GM19099 (cell line): ENCODE results near the gene TOR2A.

ENCODE experiments used
- POLR2A ChIP-seq: IDR thresholded peaks from 3 replicates; pipeline ENCODE4 v1.6.1; 2011; ENCODE audit warnings: low read depth; ENCODE audit not compliant: insufficient read length; ENCODE audit errors: extremely low read depth

Gene TOR2A

DNA sequence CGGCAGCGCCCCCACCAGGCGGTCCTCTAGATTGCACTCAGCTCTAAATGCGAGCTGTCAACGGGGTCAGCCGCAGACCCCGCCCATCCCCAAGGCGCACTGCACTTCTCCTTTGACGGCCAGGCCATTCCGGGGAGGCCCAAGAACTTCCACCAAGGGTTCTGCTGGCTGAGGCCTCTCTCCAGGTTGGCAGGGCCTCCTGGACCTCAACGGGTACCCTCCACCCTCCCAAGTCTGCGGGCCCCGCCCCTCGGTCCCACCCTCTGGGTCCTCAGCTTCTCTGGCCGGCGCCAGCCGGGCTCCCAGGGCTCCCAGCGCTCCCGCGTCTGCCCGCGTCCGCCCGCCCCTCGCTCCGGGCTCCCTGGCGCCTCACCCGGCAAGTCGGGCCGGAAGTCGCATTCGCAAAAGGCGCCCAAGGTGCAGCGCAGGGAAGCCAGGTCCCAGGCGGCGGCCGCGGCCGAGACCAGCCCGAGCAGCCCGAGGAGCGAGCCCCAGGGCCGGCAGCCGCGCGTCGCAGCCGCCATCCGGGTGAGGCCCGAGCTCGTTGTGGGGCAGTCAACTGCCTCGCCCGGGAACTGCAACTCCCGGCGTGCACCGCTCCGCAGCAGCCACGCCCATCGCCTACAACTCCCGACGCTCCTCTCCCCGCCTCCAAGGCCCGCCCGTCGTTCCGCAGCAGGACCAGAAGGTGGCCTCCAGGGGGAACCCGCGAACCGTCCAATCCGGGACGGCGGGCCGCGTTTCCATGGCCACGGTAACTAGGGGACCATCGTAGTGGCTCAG lies at the start of gene TOR2A:
TSS of gene TOR2A (minus strand) at position 548 of the 783 bp plus-strand sequence. CDS start at position 524, 24 bp downstream.
- TF ChIP-seq POLR2A, result peak; percentile 76

DNA sequence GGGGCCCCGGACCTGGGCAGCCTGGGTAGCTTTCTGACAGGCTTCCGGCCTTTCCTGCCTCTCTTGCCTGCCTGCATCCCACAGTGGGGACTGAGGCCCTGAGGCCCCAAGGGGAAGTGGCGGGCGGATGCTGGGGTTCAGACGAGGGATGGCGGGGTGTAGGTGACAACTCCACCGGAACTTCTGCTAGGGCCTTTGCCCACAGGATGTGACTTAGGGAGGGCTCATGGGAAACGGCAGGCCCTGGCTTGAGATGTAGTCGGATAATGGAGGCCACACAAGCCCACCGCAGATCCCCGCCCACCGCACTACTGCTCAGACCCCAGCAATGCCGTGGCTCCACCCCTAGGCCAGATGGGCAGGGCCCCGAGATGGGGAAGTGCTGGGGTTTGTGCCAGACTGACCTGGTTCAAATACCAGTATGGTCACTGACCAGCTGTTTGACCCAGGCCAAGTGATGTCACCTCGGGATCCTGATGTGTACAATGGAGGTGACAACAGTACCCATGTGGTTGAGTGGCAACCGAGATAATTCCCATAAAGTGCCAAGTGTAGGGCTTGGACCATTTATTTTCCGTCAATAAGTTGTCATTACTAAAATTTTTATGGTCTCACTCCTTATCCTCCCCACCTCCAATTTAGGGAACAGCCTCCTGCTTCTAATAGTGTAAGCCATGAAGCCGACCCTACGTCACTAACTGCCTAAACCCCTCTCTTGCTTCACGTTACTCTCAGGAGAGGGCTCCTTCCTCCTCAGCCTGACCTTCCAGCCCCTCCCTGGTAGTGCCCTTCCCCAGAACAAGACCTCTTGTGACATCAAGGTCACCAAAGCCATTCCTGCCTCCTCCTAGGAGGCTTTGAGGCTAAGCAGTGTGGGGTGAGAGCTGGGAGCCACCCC lies 48.3 kb upstream of the TOR2A start:
- TF ChIP-seq POLR2A, result peak; percentile 25

DNA sequence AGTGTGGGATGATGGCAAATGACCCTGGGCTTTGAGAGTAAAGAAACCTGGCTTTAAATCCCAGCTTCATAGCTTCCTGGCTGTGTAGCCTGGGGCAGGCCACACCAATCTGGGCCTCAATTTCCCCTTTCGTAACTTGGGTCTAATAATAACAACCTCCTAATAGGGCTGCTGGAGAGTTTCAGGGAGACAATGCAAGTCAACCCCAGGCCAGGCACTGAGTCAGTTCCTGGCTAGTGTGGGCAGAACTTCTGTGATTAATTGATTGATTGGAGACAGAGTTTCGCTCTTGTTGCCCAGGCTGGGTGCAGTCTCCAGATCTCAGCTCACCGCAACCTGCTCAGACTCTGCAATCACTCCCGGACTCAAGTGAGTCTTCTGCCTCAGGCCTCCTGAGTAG lies 46.7 kb upstream of the TOR2A start:
- TF ChIP-seq POLR2A, result no peak

DNA sequence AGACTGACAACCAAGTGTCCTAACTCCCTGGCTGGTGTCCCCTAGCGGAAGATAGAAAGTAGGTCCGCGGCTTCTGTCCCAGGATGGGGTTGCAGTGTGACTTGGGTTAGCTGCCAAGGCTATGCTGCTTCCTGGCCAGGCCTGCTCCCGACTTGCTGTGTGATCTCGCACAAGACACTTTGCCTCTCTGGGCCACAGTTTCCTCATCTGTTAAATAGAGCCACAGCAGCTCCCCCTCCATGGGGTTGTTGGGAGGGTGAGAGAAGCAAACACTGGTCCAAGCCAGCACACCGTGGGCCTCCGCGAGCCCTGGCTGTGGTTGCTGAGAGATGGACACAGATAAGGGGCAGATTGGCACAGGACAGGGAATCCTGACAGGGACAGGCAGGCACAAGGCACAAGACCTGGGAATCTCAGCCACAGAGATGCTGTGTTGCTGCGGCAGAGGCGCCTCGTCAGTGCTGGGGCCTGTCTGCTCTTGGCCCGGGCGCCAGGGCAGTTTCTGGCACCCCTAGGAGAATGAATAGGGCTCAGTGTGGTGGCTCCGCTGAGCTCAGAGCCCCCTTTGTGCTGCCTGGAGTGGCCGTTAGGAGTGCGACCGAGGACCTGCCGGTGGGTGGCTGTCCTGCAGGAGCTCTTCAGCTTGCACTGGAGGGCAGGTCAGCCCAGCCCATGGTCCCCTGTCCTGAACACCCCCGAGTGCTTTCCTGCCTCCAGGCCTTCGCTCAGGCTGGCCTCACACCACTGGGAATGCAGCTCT lies 45.2 kb upstream of the TOR2A start:
- no peak for TF ChIP-seq POLR2A

DNA sequence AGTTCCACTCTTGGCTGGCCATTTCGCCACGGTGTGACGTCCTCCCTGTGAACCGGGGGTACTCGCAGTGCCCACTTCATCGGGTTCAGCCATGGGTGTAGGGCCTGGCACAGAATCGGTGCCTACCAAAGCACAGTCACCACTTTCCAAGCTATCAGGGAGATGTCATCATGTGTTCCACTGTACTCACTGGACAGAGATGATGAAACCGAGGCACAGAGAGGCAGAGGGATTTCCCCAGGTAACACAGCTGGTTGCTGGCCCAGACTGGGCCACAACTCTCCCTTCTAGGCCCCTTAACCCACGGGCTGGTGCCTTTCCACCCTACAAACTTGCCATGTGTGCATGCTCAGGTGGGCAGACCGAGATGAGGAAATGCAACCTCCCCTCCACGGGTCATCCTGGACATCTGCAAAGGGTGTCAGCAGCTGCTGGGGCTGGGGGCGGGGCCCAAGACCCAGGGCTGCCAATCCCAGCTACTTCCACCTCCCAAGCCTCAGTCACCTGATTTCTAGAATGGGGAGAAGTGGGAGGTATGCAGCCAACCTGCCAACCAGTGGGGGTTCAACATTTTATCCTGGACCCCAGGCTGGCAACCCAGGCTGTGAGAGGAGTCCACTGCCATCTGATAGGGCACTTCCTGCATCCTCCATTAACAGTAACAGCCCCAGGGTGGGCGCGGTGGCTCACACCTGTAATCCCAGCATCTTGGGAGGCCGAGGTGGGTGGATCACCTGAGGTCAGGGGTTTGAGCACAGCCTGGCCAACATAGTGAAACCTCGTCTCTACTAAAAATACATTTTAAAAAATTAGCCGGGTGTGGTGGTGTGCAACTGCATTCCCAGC lies 44.3 kb upstream of the TOR2A start:
- TF ChIP-seq POLR2A, result peak; percentile 56

DNA sequence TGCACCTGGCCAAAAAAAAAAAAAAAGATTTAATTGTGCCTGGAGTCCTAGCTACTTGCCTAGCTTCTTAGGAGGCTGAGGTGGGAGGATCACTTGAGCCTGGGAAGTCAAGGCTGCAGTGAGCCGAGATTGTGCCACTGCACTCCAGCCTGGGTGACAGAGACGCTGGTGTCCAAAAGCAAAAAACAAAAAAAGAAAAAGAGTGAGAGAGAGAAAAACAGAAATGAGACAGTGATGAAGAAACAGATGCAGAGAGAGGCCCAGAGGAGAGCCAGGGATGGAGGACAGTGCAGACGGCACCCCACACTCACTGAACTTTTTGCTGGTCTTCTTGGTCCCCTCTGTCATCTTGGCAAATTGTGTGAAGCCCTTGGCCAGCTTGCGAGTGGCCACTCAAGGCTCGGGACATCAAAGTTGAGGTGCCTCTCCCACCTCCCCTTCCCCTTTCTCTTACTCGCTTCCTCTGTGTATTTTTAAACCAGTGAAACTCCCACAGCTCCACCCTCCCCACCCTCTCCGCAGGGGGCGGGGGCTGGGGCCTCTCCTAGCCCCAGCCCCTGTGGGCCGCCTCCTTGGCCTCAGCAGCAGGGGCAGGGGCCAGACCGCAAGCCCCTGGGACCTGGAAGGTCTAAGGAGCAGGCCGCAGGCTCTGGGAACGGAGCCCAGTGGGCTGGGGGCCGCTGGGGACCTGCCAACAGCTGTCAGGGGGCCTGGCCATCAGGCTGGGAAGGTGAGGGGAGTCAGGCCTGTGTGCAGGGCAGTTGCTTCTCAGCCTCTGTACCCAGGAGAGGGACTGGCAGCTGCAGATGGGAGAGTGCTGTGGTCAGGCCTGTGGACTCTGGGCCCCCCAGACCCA lies 43.4 kb upstream of the TOR2A start, which contains the start of gene SH2D3C:
TSS of gene SH2D3C (minus strand) at position 387 of the 856 bp plus-strand sequence. CDS start at position 348, 39 bp downstream.
- peak; percentile 71 for TF ChIP-seq POLR2A

DNA sequence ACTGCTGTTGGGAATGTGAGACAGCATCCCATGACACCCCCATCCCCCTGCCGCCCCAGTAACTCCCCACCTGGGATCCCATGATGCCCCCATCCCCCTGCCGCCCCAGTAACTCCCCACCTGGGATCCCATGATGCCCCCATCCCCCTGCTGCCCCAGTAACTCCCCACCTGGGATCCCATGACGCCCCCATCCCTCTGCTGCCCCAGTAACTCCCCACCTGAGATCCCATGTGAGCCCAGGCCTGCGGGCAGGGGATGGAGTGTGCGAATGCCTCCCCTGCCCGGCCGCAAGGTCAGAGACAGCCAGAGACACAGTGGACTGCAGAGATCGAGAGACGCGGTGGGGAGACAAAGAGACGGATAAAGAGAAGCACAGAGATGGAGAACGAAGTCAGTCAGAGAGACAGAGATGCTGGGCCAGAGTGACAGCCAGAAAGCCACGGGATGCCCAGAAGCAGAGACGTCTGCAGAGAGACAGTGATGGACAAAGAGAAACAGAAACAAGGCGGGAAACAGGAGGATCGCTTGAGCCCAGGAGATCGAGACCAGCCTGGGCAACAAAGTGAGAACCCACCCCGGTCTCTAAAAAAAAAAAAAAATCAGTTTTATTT lies 42.4 kb upstream of the TOR2A start:
- no peak for TF ChIP-seq POLR2A

DNA sequence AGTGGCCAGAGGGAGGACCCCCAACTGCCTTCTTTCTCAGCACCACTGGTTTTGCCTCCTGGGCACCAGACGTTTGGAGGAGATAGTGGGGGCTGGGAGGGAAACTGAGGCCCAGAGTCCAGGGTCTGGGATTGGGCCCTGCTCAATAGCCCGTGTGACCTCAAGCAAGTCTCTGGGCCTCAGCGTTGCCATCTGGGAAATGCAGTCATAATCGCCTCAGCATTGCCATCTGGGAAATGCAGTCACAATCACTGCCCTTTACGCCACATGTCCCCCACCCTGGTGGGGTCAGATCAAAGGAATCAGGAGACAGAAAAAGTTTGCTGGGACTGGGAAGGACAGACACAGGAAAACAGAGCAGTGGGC lies 41.8 kb upstream of the TOR2A start:
- TF ChIP-seq POLR2A, result no peak

DNA sequence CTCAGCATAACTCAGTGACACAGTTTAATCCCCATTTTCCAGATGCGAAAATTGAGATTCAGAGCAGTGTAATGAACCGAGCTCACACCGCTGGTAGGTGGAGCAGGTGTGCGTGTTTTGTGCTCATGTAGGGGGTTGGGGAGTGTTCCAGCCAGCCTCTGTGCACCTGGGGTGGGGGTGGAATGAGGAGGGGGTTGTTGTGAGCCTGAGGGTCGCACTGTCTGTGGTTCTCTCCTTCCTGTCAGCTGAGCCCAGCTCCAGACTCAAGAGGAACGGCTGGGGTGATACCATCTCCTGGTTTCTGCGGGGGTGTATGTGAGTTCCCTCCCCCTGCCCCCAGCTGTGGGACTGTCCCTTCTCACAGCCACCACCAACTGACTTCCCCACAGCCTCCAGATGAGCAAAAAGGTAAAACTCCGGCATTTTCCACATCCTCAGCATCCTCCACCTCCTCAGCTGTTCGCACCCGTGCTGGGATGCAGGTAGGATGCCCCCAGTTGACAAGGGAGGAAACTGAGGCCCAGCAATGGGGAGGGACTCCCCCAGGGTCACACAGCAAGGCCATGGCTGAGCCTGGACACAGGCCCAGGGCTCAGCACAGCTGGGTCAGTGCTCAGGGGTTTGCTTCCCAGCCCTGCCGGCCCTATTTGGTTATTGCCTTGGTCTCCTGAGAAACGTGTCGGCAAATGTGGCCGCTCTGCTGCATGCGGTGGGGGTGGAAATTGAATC lies 41.3 kb upstream of the TOR2A start:
- TF ChIP-seq POLR2A, result peak; percentile 40

DNA sequence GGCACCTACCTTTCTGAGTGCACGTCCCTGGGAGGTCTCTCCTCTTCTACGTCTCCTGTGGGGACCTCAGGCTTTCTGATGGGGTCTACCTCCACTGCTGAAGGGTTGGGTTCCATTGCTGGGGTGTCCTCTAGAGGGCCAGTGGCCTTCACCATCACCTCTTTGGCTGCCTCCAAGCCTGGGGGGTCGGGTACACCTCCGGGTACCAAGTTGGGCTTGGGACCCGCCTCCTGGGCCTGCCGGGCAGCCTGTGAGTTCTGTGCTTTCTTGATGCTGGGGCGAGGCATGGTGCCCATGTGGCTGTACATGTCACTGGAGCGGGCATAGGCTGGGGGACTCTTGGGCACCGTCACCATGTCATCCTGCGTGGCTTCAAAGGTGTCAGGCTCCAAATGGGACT lies 38.9 kb upstream of the TOR2A start:
- no peak for TF ChIP-seq POLR2A

DNA sequence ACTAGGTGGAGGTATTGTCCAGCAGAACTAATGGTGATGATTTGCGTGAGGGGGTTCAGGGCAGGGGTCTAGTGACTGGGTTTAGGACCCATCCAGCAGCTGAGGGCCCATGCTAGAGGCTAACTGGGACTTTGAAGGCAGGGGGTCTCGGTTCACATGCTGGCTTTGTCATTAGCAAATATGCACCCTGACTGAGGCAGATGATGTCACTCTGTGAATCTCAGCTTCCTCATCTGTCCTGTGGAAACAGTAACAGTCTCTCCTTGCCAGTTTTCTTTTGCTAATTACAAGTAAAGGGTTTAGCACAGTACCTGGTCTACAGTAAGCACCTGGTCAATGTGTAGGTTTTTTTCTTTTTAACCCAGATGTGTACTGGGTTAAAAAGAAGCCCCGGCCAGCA lies 38.2 kb upstream of the TOR2A start:
- no peak for TF ChIP-seq POLR2A

DNA sequence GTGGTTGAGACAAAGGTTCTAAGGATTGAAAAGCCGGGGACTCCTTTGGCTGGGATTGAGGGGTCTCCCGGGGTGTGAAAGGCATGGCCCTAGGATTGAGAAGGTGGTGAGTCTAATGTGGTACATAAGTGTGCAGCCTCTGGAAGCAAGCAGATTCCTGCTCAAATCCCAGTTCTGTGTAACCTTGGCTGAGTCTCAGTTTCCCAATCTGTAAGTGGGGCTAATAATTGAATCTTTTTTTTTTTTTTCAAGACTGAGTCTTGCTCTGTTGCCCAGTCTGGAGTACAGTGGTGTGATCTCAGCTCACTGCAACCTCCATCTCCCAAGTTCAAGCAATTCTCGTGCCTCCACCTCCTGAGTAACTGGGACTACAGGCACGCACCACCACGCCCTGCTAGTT lies 37.5 kb upstream of the TOR2A start:
- TF ChIP-seq POLR2A, result no peak
